GM18502 (cell line): ENCODE data around the gene CAMKV.
"Not testable (repeated sequence)": the region's sequence is repeated elsewhere in the genome, so short reads cannot be mapped to it uniquely, and the experiment has no call there.

Source experiments
- ATAC-seq: cut with Tn5 transposase; IDR thresholded peaks from one replicate; pipeline ENCODE4 v1.9.1; 2021; ENCODE audit warnings: mild to moderate bottlenecking; ENCODE audit not compliant: unreplicated experiment, poor library complexity

Gene CAMKV

GRCh38 chr3:49869525-49870126, at the start of gene CAMKV:
TSS of gene CAMKV (minus strand) at chr3:49869906. CDS start at chr3:49862388, 7,518 bp downstream.
- ATAC-seq: no peak

GRCh38 chr3:49917806-49918590, 48.3 kb upstream of the CAMKV start:
- ATAC-seq: not testable (repeated sequence)

GRCh38 chr3:49916686-49917085, 47.0 kb upstream of the CAMKV start:
- ATAC-seq: no peak

- no peak for ATAC-seq
These were observed 45.2 kb upstream of the CAMKV start for GRCh38 chr3:49914906-49915305.

- no peak for ATAC-seq
These were observed 43.2 kb upstream of the CAMKV start for GRCh38 chr3:49912881-49913281.

- ATAC-seq: no peak
These were observed 41.9 kb upstream of the CAMKV start for GRCh38 chr3:49911611-49912010.

GRCh38 chr3:49911124-49911420, 41.4 kb upstream of the CAMKV start:
- no peak for ATAC-seq

- ATAC-seq: no peak
These were observed 40.9 kb upstream of the CAMKV start for GRCh38 chr3:49910409-49911123.

GRCh38 chr3:49908373-49909199, 38.9 kb upstream of the CAMKV start:
- ATAC-seq: no peak

GRCh38 chr3:49906073-49906743, 36.5 kb upstream of the CAMKV start:
- ATAC-seq: no peak

- ATAC-seq: not testable (repeated sequence)
These were observed 34.7 kb upstream of the CAMKV start for GRCh38 chr3:49904448-49904847.

- ATAC-seq: peak; percentile 74
These were observed 34.0 kb upstream of the CAMKV start, which contains the start of gene MST1R for GRCh38 chr3:49903451-49904424. TSS of gene MST1R (minus strand) at chr3:49903873. CDS start at chr3:49903609, 264 bp downstream.

- no peak for ATAC-seq
These were observed 33.0 kb upstream of the CAMKV start for GRCh38 chr3:49902511-49903345.

- ATAC-seq: no peak
These were observed 31.9 kb upstream of the CAMKV start for GRCh38 chr3:49901366-49902339.

- ATAC-seq: no peak
These were observed 30.9 kb upstream of the CAMKV start for GRCh38 chr3:49900491-49901153.

GRCh38 chr3:49899815-49900214, 30.1 kb upstream of the CAMKV start:
- no peak for ATAC-seq
